CD4-positive, alpha-beta T cell treated with Interleukin-4 for 1 hour (primary cell): ENCODE measurements around the gene TRIM33.

Experiments
- DNase-seq, 2 donors: peaks; one replicate each; pipeline ENCODE4 v3.0.0-alpha.2; 2020 to 2022

Gene TRIM33

DNA sequence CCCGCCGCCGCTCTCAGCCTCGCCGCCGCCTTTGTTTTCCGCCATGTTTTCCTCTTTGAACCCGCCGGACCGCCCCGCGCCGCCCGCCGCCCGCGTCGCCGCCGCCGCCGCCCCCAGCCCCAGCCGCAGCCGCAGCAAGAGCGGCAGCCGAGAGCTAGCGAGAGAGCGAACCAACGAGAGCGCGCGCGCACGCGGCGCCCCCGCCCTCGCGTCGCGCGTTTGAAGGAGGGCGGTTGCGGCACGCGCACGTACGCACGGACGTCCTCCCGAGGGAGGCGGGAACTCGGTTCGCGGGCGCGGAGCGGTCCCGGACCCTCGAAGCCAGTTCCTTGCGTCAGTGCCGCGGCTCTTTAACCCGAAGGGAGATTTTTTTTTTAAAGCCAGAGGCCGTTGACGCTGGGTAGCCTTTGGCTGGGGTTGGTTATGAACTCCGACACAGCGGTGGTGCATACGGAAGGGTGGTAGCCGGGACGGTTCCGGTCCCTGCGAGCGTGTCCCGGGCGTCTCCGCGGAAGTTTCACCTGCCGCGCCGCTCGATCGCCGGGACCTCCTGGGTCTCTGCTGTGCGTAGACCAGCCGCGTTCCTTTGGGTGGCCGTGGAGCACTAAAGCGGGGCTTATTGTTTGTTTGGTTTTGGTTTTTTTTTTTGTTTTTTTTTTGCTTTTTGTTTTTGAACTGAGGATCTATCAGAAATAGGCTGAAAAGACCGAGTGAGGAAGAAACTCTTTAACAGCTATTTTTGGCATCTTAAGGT is at the start of gene TRIM33:
TSS of gene TRIM33 (minus strand) at position 172 of the 754 bp plus-strand sequence. CDS start at position 45, 127 bp downstream.
- DNase-seq, result peak; percentile 92 to 93

DNA sequence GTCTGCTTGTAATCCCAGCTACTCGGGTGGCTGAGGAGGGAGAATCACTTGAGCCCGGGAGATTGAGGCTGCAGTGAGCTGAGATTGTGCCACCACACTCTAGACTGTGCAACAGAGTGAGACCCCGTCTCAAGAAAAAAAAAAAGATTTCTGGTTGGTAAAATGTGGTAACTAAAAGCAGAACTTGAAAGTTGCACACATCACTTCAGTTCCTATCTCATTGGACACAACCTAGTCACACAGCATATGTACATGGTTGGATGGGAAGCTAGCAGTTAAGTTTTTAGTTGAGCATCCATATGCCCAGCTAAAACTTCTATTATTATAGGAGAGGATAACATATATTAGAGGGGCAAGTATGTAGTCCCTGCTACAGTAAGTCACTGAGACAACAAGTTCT is 48.4 kb upstream of the TRIM33 start:
- no peak for DNase-seq

DNA sequence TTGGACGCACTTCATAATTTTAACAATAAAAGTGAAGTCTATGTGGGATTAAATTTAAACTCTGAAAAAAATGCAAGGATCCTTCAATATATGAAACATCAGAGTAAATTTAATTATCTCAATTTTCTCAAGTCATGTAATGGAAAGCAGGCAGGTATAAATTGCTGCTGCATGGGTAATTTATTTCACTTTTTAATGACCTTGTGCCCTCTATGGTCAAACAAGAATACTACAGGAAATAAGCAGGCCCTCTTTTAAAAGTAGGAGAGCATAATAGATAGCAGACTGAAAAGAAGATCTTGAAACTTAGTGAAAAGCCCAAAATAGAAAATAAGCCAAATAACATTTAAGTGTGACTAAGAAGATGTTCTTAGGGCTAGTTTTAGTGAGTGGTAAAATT is 47.5 kb upstream of the TRIM33 start:
- DNase-seq, result peak in 1 of 2 donors; percentile 46

DNA sequence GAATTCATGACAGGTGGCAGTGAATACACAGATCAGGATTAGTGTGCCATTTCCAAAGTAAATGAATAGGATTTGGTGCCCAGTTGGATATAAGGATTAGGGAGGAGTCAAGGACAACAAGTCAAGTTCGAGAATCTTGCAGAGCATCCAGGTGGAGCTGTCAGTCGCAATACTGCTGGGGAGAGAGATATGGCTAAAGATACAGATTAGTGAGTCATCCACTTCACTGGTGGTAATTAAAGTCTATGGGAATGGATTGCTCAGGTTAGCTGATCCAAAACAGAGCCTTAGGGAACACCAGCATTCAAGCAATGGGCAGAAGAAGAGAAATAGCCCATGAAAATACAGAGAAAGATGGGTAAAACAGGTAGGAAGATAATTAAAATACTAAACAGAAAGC is 43.6 kb upstream of the TRIM33 start:
- DNase-seq, result no peak

DNA sequence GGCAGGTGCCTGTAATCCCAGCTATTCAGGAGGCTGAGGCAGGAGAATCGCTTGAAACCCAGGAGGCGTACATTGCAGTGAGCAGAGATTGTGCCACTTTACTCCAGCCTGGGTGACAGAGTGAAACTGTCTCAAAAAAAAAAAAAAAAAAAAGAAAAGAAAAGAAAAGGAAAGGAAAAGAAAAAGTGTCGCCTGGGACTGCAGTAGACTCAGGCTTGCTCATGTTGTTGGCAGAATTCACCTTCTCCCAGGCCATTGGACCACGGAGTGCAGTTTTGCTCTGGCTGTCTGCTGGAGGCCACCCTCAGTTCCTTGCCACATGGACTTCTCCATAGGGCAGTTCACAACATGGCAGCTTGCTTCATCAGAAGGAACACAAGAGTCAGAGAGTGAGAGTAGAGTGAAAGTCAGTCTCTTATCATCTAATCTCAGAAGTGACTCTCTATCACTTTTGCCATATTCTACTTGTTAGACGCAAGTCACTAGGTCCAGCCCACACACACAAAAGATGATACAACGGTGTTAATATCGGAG is 41.2 kb upstream of the TRIM33 start:
- DNase-seq, result no peak

DNA sequence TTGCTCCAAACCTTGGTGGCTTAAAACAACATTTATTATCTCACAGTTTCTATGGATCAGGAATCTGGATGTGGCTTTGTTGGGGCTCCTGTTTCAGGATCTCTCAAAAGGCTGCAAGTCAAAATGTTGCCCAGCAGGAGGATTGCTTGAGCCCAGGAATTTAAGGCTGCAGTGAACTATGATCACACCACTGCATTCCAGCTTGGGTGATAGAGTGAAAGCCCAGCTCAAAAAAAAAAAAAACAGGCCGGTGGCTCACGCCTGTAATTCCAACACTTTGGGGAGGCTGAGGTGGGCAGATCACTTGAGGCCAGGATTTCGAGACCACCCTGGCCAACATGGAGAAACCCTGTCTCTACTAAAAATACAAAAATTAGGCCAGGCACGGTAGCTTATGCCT is 40.4 kb upstream of the TRIM33 start:
- no peak for DNase-seq

DNA sequence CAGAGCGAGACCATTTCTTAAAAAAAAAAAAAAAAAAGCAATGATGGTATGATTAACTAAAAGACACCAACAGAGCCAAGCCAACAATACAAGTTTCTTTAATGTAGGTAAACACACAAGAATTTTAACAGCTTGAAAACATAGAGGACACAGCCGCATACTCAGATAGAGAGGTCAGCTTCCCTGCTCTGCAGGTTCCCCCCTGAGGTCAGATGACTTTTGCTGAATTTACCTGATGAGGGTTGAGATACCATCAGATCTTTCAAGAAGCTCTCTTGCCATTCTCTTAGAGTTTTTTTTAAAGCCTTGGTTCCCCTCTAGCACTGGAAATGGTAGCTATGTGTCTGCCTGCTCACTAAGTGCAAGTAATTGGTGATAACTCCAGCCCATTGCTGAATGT is 39.3 kb upstream of the TRIM33 start:
- no peak for DNase-seq

DNA sequence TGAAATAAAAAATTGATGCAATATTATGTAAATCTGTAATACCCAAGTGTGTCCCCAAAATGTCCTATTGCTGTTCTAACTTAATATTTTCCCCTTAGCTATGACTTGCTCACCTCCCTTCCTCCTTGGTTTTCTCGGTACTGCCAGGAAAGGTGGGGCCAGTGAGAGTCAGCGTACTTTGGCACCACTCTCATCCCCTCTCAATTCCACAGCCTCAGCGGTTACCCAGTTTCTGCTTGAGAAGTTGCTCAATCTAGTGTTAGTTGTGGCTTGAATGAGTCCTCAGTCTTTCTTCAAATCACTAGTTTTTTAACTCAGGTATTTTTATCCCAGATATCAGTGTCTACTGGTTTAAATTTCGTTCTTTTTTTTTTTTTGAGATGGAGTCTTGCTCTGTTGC is 38.1 kb upstream of the TRIM33 start:
- no peak for DNase-seq

DNA sequence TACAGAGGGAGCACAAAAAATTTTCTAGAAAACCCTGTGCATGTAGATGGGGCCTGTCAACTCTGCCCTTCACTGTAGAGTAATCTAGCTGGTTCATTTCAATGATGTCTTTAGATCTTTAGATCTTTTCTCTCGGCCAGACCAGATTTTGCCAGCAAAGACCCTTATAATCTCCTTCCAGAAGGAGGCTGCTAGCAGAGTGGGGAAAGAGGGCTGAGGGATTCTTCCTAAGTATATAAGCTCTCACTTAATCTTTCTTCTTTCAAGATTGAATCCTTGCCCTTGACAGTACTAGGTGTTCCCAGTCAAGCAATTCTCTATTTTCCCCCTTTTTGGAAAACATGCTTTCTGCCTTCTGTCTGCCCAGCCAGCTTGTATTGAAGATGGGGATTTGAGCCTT is 36.1 kb upstream of the TRIM33 start:
- DNase-seq, result no peak

DNA sequence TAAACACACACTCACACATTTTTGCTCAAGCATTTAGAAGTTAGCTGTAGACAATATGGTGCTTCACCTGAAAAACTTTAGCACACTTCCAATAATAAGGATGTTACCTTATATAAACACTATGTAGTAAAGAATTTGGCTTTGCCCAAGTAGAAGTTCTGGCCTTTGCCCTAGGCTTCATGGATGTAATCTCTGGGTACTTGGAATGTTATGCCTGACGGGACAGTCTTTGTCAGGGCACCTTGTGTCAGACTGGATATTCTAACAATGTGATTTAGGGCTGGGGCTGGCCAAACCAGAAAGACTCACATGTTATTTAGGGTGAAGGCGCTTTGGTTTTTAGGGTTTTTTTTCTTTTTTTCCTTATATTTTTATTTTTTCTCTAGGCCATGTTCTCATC is 34.8 kb upstream of the TRIM33 start:
- DNase-seq, result no peak

DNA sequence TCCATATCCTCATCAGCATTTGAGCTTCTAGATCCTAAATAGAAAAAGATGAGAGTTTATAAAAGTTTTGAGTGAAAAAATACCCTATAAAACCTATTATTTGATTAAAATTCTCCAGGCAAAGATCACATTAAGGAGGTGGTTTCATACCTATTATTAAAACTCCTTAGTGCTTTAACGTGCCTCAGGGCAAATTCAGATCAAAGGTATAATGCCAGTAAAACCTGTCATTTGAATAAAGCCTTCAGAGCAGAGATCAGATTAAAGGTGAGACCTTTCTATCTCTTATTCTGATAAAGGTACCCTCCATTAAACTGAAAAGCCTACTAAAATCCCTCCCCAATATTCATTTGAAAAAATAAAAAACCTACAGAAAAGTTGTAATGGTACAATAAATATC is 34.3 kb upstream of the TRIM33 start:
- no peak for DNase-seq

DNA sequence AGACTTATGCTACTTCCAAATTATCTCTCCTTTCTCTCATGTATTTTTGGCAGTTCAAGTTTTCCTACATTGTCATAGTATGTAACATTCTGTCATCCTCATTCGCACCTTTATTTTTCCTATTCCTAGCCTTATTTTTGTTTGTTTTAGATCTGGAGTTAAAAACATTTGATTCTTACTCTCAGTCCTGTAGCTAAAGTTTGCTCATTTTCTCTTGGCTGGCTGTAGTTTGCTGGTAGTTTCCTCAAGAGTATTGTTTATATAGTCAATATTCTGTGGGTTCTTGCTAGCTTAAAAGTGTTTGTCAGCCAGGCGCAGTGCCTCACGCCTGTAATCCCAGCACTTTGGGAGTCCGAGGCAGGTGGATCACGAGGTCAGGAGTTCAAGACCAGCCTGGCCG is 29.8 kb upstream of the TRIM33 start:
- DNase-seq, result no peak

DNA sequence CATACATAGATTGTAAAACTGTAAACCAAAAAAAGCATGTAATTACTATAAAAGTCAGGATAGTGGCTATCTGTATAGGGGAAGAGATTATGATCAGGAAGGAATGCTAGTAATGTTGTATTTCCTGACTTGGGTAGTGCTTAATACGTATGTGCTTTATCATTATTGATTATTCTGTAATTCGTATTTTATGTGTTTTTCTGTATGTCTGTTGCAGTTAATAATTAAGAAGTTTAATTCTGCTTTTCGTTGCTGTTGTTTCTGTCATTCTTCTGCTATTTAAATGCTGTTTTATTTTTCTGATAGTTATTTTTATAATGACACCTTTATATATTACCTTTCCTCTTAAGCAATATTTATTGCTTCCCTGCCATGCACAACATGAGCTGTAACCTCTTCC is 29.3 kb upstream of the TRIM33 start:
- DNase-seq, result no peak

DNA sequence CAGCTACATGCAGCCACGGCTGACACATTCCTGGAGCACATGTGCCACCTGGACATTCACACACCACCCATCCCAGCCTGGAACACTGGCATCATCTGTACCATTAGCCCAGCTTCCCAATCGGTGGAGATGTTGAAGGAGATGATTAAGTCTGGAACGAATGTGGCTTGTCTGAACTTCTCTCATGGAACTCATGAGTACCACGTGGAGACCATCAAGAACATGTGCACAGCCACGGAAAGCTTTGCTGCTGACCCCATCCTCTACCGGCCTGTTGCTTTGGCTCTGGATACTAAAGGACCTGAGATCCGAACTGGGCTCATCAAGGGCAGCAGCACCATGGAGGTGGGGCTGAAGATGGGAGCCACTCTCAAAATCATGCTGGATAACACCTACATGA is 25.0 kb upstream of the TRIM33 start:
- no peak for DNase-seq

DNA sequence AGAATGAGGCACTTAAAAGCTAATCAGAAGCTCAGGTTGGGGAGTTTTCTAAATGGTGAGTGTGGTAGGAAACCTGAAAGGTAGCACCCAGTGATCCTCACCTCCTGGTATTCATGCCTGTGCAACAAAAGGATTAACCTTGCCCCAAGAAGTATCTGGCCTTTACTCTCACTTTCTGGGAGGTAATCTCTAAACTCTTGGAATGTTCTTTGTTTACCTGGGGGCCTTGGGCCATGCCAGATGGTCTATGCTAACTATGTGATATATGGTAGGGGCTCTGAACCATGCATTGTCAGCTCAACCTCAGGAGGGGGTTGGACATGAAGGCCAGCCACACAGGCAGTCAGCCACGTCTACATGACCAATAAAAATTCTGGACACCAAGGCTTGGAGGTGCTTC is 24.4 kb upstream of the TRIM33 start:
- no peak for DNase-seq

DNA sequence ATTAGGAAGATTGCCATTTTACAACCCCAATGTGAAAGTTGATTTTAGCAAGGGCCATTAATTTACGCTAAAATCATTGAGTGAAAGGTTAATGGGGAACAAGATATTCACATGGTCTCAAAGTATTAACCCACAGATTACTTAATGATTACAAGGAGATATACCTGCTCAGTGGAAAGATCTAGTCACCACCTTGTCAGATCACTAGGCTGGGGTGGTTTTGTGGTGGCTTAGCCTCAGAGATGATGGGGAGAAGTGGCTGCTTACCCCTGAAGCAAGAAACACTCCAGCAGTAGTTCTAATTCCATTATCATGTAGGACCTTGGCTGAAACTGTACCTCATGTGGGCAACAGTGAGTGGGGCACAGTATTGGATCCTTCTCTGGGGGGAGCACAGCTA is 20.1 kb upstream of the TRIM33 start:
- no peak for DNase-seq

DNA sequence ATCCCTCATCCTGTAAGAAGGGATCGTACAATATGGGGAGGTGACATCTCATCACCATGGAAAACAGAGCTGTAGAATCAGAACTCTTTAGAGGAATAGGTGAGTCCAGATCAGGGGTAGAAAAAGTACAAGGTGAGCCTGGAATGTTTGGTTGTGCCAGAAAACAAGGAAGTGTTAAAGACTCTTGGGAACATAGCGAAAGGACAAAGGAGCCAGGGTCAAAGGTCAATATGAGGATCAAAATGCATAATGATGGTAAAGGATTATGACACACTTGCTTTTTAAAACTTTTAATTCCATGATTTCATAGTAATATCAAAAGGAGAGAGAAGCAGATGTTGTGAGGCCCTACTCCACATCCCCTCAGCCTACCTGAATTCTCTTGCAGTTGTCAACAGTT is 19.2 kb upstream of the TRIM33 start:
- no peak for DNase-seq

DNA sequence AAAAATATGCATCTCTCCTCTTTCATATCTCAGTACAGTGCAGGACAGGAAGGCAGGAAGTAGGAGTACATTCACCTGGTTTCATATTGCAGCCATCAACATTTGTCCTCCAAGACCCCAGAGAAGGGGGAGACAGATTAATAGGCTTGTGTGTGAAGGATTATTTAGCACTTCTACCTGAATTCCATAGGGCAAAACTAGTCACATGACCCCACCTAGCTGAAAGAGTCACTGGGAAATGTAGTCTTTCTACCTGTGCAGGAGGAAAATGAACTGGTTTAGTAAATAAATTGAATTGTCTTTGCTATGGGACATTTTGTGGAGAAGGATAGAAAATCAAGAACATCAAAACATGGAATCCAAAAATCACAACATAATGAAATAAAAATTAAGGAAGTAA is 13.9 kb upstream of the TRIM33 start:
- DNase-seq, result peak in 1 of 2 donors; percentile 15

DNA sequence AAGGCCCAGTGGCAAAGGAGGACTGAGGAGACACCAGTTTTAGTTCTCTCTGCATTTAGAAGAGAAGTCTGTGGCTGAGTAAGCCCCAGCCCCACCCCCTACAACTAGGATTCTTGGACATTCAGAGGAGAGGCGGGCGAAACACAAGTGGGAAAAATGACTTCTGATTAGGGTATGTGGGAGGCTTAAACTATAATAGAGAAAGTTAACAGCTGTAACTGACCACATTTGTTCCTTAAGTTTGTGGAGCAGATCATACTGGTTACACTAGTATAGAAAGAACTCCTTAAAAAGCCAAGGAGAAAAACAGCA is 11.2 kb upstream of the TRIM33 start:
- DNase-seq, result no peak

DNA sequence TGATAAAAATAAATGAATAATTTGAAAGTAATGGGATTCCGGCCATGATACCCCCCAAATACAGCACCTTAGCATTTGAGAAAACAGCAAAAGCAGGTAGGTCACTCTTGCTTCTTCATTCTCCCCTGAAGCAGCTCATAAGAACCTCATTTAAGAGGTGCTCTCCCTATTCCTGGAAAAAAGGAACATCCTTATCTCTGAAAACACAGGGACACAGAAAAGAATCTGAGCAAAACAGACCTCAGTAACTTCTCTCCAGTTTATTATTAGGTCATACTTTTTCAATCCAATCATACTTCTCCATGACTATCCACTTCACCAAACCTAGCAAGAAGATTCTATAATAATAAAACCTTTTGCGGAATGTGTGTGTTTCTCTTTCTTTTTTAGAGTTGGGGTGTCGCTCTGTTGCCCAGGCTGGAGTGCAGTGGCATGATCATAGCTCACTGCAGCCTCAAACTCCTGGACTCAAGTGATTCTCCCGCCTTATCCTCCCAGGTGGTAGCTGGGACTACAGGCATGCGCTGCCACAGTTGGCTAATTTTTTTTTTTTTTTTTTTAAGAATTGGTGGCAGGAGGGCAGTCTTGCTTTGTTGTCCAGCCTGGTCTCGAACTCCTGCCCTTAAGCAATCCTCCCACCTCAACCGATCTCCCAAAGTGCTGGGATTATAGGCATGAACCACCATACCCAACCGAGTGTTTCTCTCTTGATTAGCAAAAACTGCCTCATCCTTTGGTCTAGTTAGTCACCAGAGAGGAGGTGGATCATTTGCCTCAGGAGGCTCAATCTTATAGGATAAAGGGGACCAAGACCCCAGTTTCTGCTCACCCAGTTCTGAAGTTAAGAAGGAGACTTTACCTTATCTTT is 10.6 kb upstream of the TRIM33 start:
- no peak for DNase-seq

DNA sequence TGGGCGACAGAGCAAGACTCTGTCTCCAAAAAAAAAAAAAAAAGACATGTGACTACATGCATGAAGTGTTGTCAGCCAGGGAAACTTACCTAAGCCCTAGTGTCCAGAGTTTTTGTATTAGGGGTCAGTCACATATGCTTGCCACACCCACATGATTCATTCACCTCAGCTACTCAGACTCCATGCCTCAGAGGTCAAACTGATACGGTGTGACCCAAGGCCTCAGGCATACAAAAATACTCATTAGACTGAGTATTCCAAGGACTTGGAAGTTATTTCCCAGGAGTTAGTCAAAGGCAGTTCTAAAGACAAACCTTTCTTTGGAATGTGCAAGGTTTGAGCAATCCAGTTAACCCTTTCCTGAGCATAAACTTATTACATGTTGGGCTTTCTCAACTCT is 6.3 kb upstream of the TRIM33 start:
- DNase-seq, result no peak

DNA sequence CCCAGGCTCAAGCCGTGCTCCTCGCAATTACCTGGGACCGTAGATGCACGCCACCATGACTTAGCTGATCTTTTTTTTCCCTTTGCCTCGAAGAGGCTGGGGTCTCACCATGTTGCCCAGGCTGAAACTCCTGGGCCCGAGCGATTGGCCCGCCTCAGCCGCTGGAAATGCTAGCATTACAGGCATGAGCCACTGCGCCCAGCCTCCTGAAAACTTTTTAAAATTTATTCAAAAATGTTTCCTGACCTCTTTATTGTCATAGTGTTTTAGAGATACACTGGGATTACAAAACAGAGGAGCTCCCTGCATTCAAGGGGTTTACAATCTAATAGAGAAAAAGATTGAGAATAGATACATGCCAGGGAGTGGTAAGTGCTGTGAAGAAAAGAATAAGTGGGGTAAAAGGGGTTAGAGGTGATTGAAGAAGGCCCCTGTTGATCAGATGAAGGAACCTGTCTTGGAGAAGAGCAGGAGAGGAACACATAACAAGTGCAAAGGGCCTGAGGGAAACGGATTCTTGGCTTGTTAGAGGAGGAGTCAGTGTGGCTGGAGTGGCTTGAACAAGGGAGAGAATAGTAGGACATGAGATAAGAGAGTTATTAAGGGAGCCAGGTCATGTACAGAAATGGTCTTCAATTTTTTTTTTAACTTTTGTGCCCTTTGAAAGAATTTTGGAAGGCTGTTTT is 1.7 kb upstream of the TRIM33 start:
- DNase-seq, result no peak

DNA sequence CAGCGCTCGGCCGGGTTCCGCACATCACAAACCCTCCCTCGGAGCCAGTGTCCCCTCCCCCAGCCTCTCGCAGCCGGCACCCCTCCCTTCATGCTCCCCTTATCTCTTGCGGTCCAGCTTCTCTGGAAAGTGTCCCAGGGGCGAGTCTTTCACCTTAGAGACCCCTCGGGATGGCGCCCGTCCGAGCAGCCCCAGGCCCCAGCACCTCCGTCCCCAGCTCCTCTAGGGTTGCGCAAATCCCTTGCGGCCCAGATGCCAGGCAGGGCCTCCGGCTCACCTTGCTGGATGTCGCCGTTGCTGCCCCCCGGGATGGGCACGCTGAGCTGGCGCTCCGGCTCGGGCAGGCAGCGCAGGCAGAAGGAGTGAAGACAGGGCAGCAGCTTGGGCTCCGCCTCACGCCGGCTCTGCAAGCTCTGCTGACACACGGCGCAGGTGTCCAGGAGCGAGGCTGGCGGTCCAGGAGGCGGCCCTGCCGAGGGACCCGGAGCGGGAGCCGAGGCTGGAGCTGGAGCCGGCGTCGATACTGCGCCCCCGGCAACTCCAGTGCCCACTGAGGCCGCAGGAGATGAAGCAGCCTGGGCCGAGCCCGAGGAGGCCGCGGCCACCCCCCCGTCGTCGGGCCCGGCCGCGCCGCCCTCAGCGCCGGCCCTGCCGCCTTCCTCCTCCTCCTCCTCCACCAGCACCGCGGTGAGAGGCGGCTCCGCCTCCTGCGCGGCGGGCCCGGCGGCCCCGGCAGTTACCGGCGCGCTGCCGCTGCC is 550 bp downstream of the TRIM33 start:
- DNase-seq, result peak; percentile 41 to 64
